Right lobe of liver (tissue), 4 donors: Measurements from ENCODE around the gene PPP2R5C.

Experiments
- CTCF ChIP-seq, 4 donors: fragments of 200-600 bp in 3 of 4; fragments of 450-650 bp in 1 of 4; IDR thresholded peaks; one replicate each; pipeline versions ENCODE4 v1.5.1 to v1.8.0; 2016 to 2022; ENCODE audit warnings: antibody characterized with exemption in 4 of 4, mild to moderate bottlenecking in 2 of 4
- POLR2A ChIP-seq: fragments of 450-650 bp; IDR thresholded peaks from one replicate; pipeline ENCODE4 v1.6.1; 2017; ENCODE audit warnings: antibody characterized with exemption, mild to moderate bottlenecking
- donor health status: DM: no; HTN: no; CAD: no.
- donor health status: DM: no; HTN: no; CAD: no.
- donor health status: DM: no; HTN: yes; CAD: no.

- TF ChIP-seq CTCF (IDR thresholded peaks at IDR 0.05): no peak
- TF ChIP-seq POLR2A: no peak
These were observed 28.3 kb upstream of the PPP2R5C start for GRCh38 chr14:101733211-101733610.
